Naive thymus-derived CD8-positive, alpha-beta T cell (primary cell): ENCODE measurements around the gene CACNB2. TPM values are rescaled to one million over a fixed set of nuclear protein-coding genes. Genes with fewer than 3 reads are reported as not detected.

Source experiments
- ATAC-seq, 2 donors: fragments of 150-1000 bp; cut with Tn5 transposase in 1 of 2; sonication (Bioruptor Pico), chemical (Tn5 transposase) in 1 of 2; 1 replicate in 1 of 2; 2 replicates in 1 of 2; pipeline ENCODE4 v1.10.0; 2021; ENCODE audit warnings: mild to moderate bottlenecking in 2 of 2, moderate library complexity in 2 of 2
- POLR2A ChIA-PET: fragments of 350-600 bp; sonication (Branson Sonifier 250); formaldehyde crosslinking; loops from one replicate; lab custom pipeline; 2021; ENCODE audit warnings: antibody characterized with exemption; lab: Charles Lee
- DNase-seq, 10 donors: peaks; one replicate each; pipeline versions ENCODE4 v3.0.0 to v3.0.0-alpha.2; 2020 to 2022
- H3K27ac Mint-ChIP-seq, 10 donors: one replicate each; pipeline ENCODE4 v1.8.0; 2020 to 2022; ENCODE audit warnings: mild to moderate bottlenecking in 10 of 10, mixed read lengths in 10 of 10, moderate library complexity in 4 of 10, inconsistent platforms in 1 of 10
- H3K27me3 Mint-ChIP-seq, 5 donors: one replicate each; pipeline ENCODE4 v1.8.0; 2021 to 2022; ENCODE audit warnings: mixed read lengths in 5 of 5
- H3K36me3 Mint-ChIP-seq, 3 donors: one replicate each; pipeline ENCODE4 v1.8.0; 2020 to 2022; ENCODE audit warnings: mixed read lengths in 3 of 3, mild to moderate bottlenecking in 2 of 3, inconsistent platforms in 1 of 3
- H3K4me1 Mint-ChIP-seq, 4 donors: one replicate each; pipeline ENCODE4 v1.8.0; 2021 to 2022; ENCODE audit warnings: mixed read lengths in 4 of 4
- H3K4me3 Mint-ChIP-seq, 10 donors: one replicate each; pipeline ENCODE4 v1.8.0; 2020 to 2022; ENCODE audit warnings: mild to moderate bottlenecking in 10 of 10, mixed read lengths in 10 of 10, moderate library complexity in 6 of 10, inconsistent platforms in 1 of 10
- H3K9me3 Mint-ChIP-seq, 9 donors: one replicate each; pipeline ENCODE4 v1.8.0; 2020 to 2022; ENCODE audit warnings: mixed read lengths in 9 of 9, mild to moderate bottlenecking in 3 of 9, inconsistent platforms in 1 of 9, moderate library complexity in 1 of 9
- polyA plus RNA-seq, 3 donors: library from polyadenylated mRNA; unstranded; fragments of 300-500 nt; fragmentation: Illumina TruSeq; gene quantifications; one replicate each; pipeline ENCODE4 v1.2.3, GENCODE V29; 2021
- total RNA-seq, 8 experiments: library from RNA in 2 of 8; stranded (reverse) in 2 of 8; gene quantifications; one replicate each; pipeline ENCODE4 v1.2.3 and lab custom pipeline; 2021 to 2026

Gene CACNB2
- total and polyA plus RNA-seq, 5 experiments from 2014 or later: 0.13 to 0.27 (median 0.17) TPM; not detected in 2

GRCh38 chr10:18209241-18209640 is 69.0 kb downstream of the CACNB2 start:
- H3K4me3 Mint-ChIP-seq: no peak overlapping the region
- H3K27me3 Mint-ChIP-seq: peaks cover 0 to 11% (median 0%) of the 10 kb centered on the region in 5 donors
- no peak for DNase-seq
- H3K4me1 Mint-ChIP-seq: peaks cover 0 to 1% (median under 1%) of the 10 kb centered on the region in 4 donors
- H3K27ac Mint-ChIP-seq: no peak overlapping the region
- POLR2A ChIA-PET: no interaction called here
- no peak for ATAC-seq
- H3K9me3 Mint-ChIP-seq: no peaks in the 10 kb centered on the region
- no peaks in the 10 kb centered on the region for H3K36me3 Mint-ChIP-seq

- ATAC-seq: no peak
- POLR2A ChIA-PET: no interaction called here
- no peaks in the 10 kb centered on the region for H3K4me1 Mint-ChIP-seq
Measured at GRCh38 chr10:18210711-18211110, 70.5 kb downstream of the CACNB2 start.

GRCh38 chr10:18211862-18212261 is 71.6 kb downstream of the CACNB2 start:
- Mint-ChIP-seq H3K27me3 (peaks cover 0 to 8% (median 3%) of the 10 kb centered on the region in 5 donors), H3K36me3 (no peaks in the 10 kb centered on the region), H3K9me3 (no peaks in the 10 kb centered on the region), H3K4me3 (no peak overlapping the region), H3K27ac (no peak overlapping the region), H3K4me1 (no peaks in the 10 kb centered on the region)
- POLR2A ChIA-PET: no interaction called here
- ATAC-seq: no peak
- no peak for DNase-seq

More at GRCh38 chr10:18210711-18211110, 70.5 kb downstream of the CACNB2 start:
- Mint-ChIP-seq H3K36me3 (no peaks in the 10 kb centered on the region), H3K27me3 (peaks cover 0 to 11% (median 3%) of the 10 kb centered on the region in 5 donors), H3K4me3 (no peak overlapping the region), H3K9me3 (no peaks in the 10 kb centered on the region), H3K27ac (no peak overlapping the region)
- DNase-seq: no peak

GRCh38 chr10:18213271-18213670 is 73.0 kb downstream of the CACNB2 start:
- H3K4me3 Mint-ChIP-seq: no peak overlapping the region
- ATAC-seq: no peak
- H3K4me1 Mint-ChIP-seq: no peaks in the 10 kb centered on the region
- DNase-seq: no peak
- POLR2A ChIA-PET: no interaction called here
- no peaks in the 10 kb centered on the region for H3K36me3 Mint-ChIP-seq
- H3K27ac Mint-ChIP-seq: no peak overlapping the region
- H3K27me3 Mint-ChIP-seq: peaks cover 0 to 8% (median 3%) of the 10 kb centered on the region in 5 donors
- H3K9me3 Mint-ChIP-seq: no peaks in the 10 kb centered on the region

- Mint-ChIP-seq H3K4me3 (no peak overlapping the region), H3K9me3 (no peaks in the 10 kb centered on the region), H3K27me3 (peaks cover 0 to 8% (median 3%) of the 10 kb centered on the region in 5 donors), H3K4me1 (no peaks in the 10 kb centered on the region), H3K27ac (no peak overlapping the region), H3K36me3 (no peaks in the 10 kb centered on the region)
- no peak for ATAC-seq
- no peak for DNase-seq
- POLR2A ChIA-PET: no interaction called here
Measured at GRCh38 chr10:18214691-18215563, 74.7 kb downstream of the CACNB2 start.

- no peak for ATAC-seq
- no peaks in the 10 kb centered on the region for H3K9me3 Mint-ChIP-seq
Measured at GRCh38 chr10:18216482-18216881, 76.3 kb downstream of the CACNB2 start.

GRCh38 chr10:18217577-18217976 is 77.4 kb downstream of the CACNB2 start:
- Mint-ChIP-seq H3K36me3 (no peaks in the 10 kb centered on the region), H3K9me3 (no peaks in the 10 kb centered on the region), H3K27ac (no peak overlapping the region), H3K4me3 (no peak overlapping the region), H3K4me1 (no peaks in the 10 kb centered on the region), H3K27me3 (peaks cover 0 to 8% (median 0%) of the 10 kb centered on the region in 5 donors)
- POLR2A ChIA-PET: no interaction called here
- ATAC-seq: no peak
- DNase-seq: no peak

More at GRCh38 chr10:18216482-18216881, 76.3 kb downstream of the CACNB2 start:
- Mint-ChIP-seq H3K27me3 (peaks cover 0 to 8% (median 0%) of the 10 kb centered on the region in 5 donors), H3K27ac (no peak overlapping the region), H3K4me1 (no peaks in the 10 kb centered on the region), H3K4me3 (no peak overlapping the region), H3K36me3 (no peaks in the 10 kb centered on the region)
- POLR2A ChIA-PET: no interaction called here
- no peak for DNase-seq

GRCh38 chr10:18219146-18219545 is 78.9 kb downstream of the CACNB2 start:
- H3K4me1 Mint-ChIP-seq: no peaks in the 10 kb centered on the region
- no peaks in the 10 kb centered on the region for H3K36me3 Mint-ChIP-seq
- H3K27ac Mint-ChIP-seq: no peak overlapping the region
- POLR2A ChIA-PET: no interaction called here
- no peak overlapping the region for H3K4me3 Mint-ChIP-seq
- no peak for DNase-seq
- H3K27me3 Mint-ChIP-seq: peaks cover 0 to 3% (median 0%) of the 10 kb centered on the region in 5 donors
- H3K9me3 Mint-ChIP-seq: no peaks in the 10 kb centered on the region
- ATAC-seq: no peak

- Mint-ChIP-seq H3K27ac (no peak overlapping the region), H3K4me3 (no peak overlapping the region), H3K4me1 (no peaks in the 10 kb centered on the region), H3K9me3 (no peaks in the 10 kb centered on the region), H3K27me3 (no peaks in the 10 kb centered on the region), H3K36me3 (no peaks in the 10 kb centered on the region)
- POLR2A ChIA-PET: no interaction called here
- no peak for ATAC-seq
- DNase-seq: no peak
Measured at GRCh38 chr10:18221123-18221522, 80.9 kb downstream of the CACNB2 start.

- no peak for DNase-seq
- Mint-ChIP-seq H3K36me3 (no peaks in the 10 kb centered on the region), H3K4me3 (no peak overlapping the region), H3K4me1 (no peaks in the 10 kb centered on the region), H3K27me3 (peaks cover 0 to 6% (median 2%) of the 10 kb centered on the region in 5 donors), H3K9me3 (no peaks in the 10 kb centered on the region), H3K27ac (no peak overlapping the region)
- POLR2A ChIA-PET: no interaction called here
- no peak for ATAC-seq
Measured at GRCh38 chr10:18221882-18222281, 81.7 kb downstream of the CACNB2 start.

- H3K27ac Mint-ChIP-seq: no peak overlapping the region
- H3K27me3 Mint-ChIP-seq: peaks cover 0 to 16% (median 8%) of the 10 kb centered on the region in 5 donors
- ATAC-seq (no peak), DNase-seq (no peak)
- no peaks in the 10 kb centered on the region for H3K9me3 Mint-ChIP-seq
- H3K36me3 Mint-ChIP-seq: no peaks in the 10 kb centered on the region
- POLR2A ChIA-PET: no interaction called here
- H3K4me3 Mint-ChIP-seq: no peak overlapping the region
- H3K4me1 Mint-ChIP-seq: no peaks in the 10 kb centered on the region
Measured at GRCh38 chr10:18222866-18223265, 82.6 kb downstream of the CACNB2 start.

GRCh38 chr10:18223898-18224297 is 83.7 kb downstream of the CACNB2 start:
- Mint-ChIP-seq H3K36me3 (no peaks in the 10 kb centered on the region), H3K4me1 (no peaks in the 10 kb centered on the region), H3K27me3 (peaks cover 0 to 17% (median 8%) of the 10 kb centered on the region in 5 donors), H3K27ac (no peak overlapping the region), H3K9me3 (no peaks in the 10 kb centered on the region), H3K4me3 (no peak overlapping the region)
- ATAC-seq (no peak), DNase-seq (no peak)
- POLR2A ChIA-PET: no interaction called here

- Mint-ChIP-seq H3K27ac (no peak overlapping the region), H3K4me1 (no peaks in the 10 kb centered on the region), H3K9me3 (no peaks in the 10 kb centered on the region), H3K36me3 (no peaks in the 10 kb centered on the region), H3K4me3 (no peak overlapping the region), H3K27me3 (peaks cover 0 to 17% (median 8%) of the 10 kb centered on the region in 5 donors)
- POLR2A ChIA-PET: no interaction called here
- DNase-seq (no peak), ATAC-seq (no peak)
Measured at GRCh38 chr10:18224626-18225445, 84.6 kb downstream of the CACNB2 start.
